ENCODE results near the gene RHBDL1. TPM values are rescaled to one million over a fixed set of nuclear protein-coding genes. Genes with fewer than 3 reads are reported as not detected.
A peak's percentile ranks its signal among the peaks of the same experiment; 100 is the strongest.

The RHBDL1 gene
- total and polyA plus RNA-seq, 11 donors: 0.19 to 3.6 (median 1.8) TPM

GRCh38 chr16:684071-684794 is 8.8 kb downstream of the RHBDL1 start, which contains the start of gene JMJD8:
JMJD8 (minus strand) TSS chr16:684334; CDS start chr16:684319, 15 bp downstream.
- peaks cover 0 to 41% (median 24%) of the 10 kb centered on the region in 9 donors for H3K36me3 ChIP-seq
- peak within 1 kb of the TSS in 11 of 12 donors; percentile 62 to 91 (median 79) for H3K27ac ChIP-seq
- no peaks in the 10 kb centered on the region for H3K9me3 ChIP-seq
- peaks cover 14 to 70% (median 52%) of the 10 kb centered on the region in 12 donors for H3K4me1 ChIP-seq
- ATAC-seq (peak; percentile 72 to 83 (median 74)), DNase-seq (peak; percentile 98 to 99 (median 98))
- TF ChIP-seq, protein P1, sequence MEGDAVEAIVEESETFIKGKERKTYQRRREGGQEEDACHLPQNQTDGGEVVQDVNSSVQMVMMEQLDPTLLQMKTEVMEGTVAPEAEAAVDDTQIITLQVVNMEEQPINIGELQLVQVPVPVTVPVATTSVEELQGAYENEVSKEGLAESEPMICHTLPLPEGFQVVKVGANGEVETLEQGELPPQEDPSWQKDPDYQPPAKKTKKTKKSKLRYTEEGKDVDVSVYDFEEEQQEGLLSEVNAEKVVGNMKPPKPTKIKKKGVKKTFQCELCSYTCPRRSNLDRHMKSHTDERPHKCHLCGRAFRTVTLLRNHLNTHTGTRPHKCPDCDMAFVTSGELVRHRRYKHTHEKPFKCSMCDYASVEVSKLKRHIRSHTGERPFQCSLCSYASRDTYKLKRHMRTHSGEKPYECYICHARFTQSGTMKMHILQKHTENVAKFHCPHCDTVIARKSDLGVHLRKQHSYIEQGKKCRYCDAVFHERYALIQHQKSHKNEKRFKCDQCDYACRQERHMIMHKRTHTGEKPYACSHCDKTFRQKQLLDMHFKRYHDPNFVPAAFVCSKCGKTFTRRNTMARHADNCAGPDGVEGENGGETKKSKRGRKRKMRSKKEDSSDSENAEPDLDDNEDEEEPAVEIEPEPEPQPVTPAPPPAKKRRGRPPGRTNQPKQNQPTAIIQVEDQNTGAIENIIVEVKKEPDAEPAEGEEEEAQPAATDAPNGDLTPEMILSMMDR (IDR thresholded peaks at IDR 0.05): no peak
- peak in 1 of 2 donors; percentile 80 for TF ChIP-seq POLR2A (IDR thresholded peaks at IDR 0.05)
- WGBS, 4 donors: 2 to 7% (median 4%) methylated on average over 19 to 91 of the region's 91 CpGs
- intact Hi-C loops (cut with DNase I): no loop called here
- no peaks in the 10 kb centered on the region for H3K27me3 ChIP-seq
- peak within 1 kb of the TSS; percentile 46 to 86 (median 64) for H3K4me3 ChIP-seq

DNA sequence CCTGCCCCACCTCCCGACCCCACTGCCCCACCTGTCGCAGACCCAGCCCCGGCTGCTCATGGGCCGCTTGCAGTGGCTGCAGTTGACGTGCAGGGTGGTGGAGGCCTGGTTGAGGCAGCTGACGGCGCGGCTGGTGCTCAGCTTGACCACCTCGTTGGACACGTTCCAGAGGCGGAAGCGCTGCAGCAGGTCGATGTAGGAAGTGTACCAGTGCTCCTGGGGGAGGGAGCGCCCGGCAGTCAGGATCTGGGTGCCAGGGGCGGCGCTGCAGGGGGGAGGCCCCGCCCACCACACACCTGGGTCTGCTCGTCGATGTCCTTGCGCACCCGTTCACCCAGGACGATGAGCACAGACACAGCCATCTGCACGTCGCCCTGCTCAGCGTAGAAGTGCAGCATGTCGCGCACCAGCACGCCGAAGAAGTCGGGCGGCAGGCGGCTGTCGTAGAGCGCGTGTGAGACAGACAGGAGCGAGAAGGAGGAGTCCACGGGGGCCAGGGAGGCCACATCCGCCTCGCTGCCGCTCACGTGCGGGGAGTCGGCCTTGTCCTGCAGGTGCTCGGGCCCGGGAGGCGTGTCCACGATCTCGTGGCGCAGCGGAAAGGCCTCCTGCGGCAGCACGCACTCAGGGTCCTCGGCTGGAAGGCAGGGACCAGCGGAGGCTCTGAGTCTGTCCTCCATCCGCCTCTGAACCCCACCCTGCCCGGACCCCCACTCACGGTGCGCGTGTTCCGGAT is 9.7 kb downstream of the RHBDL1 start:
- Histone ChIP-seq H3K4me3 (peak overlapping the region; percentile 46 to 86 (median 64)), H3K27ac (peak overlapping the region in 5 of 12 donors; percentile 62 to 86 (median 76)), H3K4me1 (peaks cover 14 to 74% (median 55%) of the 10 kb centered on the region in 12 donors), H3K36me3 (peaks cover 0 to 41% (median 24%) of the 10 kb centered on the region in 9 donors), H3K27me3 (no peaks in the 10 kb centered on the region), H3K9me3 (no peaks in the 10 kb centered on the region)
- no peak for ATAC-seq
- peak in 1 of 5 donors; percentile 51 for DNase-seq
- TF ChIP-seq, protein P1 (IDR thresholded peaks at IDR 0.05): no peak
- no peak for TF ChIP-seq POLR2A (IDR thresholded peaks at IDR 0.05)
- intact Hi-C loops (cut with DNase I): no loop called here
- WGBS, 4 donors: 92 to 94% (median 94%) methylated on average over 45 to 61 of the region's 61 CpGs

DNA sequence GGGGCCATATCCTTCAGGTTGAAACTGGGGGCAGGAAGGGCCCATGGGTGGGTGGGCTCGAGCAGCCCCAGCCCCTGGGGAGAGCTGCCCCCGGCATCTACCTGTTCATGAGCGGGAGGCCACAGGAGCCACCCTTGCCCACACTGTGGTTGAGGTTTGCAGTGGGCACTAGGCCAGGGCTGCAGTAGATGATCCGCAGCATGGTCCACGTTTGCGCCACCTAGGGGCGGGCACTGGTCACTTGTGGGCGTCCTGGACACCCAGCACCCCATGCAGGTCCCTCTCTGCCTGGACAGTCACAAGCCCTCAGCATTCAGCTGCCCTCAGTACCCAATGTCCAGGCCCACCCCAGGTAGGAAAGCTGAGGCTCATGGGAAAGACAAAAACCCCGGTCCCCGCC is 10.5 kb downstream of the RHBDL1 start:
- TF ChIP-seq, protein P1 (IDR thresholded peaks at IDR 0.05): peak in 7 of 12 donors; percentile 13 to 41 (median 34)
- TF ChIP-seq POLR2A (IDR thresholded peaks at IDR 0.05): no peak
- ATAC-seq (no peak), DNase-seq (no peak)
- H3K27ac ChIP-seq: no peak overlapping the region
- H3K36me3 ChIP-seq: peaks cover 0 to 41% (median 24%) of the 10 kb centered on the region in 9 donors
- no peak overlapping the region for H3K4me3 ChIP-seq
- H3K9me3 ChIP-seq: no peaks in the 10 kb centered on the region
- no peaks in the 10 kb centered on the region for H3K27me3 ChIP-seq
- 65 to 93% (median 70%) methylated on average over 2 to 10 of the region's 10 CpGs for WGBS, 4 donors
- intact Hi-C loops (cut with DNase I): no loop called here
- peaks cover 14 to 76% (median 57%) of the 10 kb centered on the region in 12 donors for H3K4me1 ChIP-seq
